CD8-positive, alpha-beta memory T cell (primary cell): Measurements from ENCODE around the gene MVB12B. TPM values are rescaled to one million over a fixed set of nuclear protein-coding genes. Genes with fewer than 3 reads are reported as not detected.

Experiments used
- CTCF ChIA-PET: fragments of 350-600 bp; sonication (Branson Sonifier 250); formaldehyde crosslinking; loops from one replicate; lab custom pipeline; 2021; ENCODE audit warnings: antibody characterized with exemption; lab: Charles Lee
- POLR2A ChIA-PET: fragments of 350-600 bp; sonication (Branson Sonifier 250); formaldehyde crosslinking; loops from one replicate; lab custom pipeline; 2021; ENCODE audit warnings: antibody characterized with exemption; lab: Charles Lee
- DNase-seq, 5 donors: peaks; one replicate each; pipeline versions ENCODE4 v3.0.0 to v3.0.0-alpha.2; 2020 to 2022; ENCODE audit warnings: mixed read lengths in 1 of 5
- H3K27ac ChIP-seq: one replicate; pipeline ENCODE4 v1.7.0; 2013; ENCODE audit warnings: low read depth, mild to moderate bottlenecking, low read length, moderate library complexity
- H3K27me3 ChIP-seq: 2 replicates; pipeline ENCODE4 v1.7.0; 2013; ENCODE audit warnings: low read length, mild to moderate bottlenecking; ENCODE audit not compliant: insufficient read depth, poor library complexity, severe bottlenecking
- H3K36me3 ChIP-seq: 2 replicates; pipeline ENCODE4 v1.7.0; 2013; ENCODE audit warnings: mild to moderate bottlenecking, low read length, moderate library complexity; ENCODE audit not compliant: insufficient read depth
- H3K4me1 ChIP-seq: 2 replicates; pipeline ENCODE4 v1.7.0; 2013; ENCODE audit warnings: mild to moderate bottlenecking, low read length, moderate library complexity; ENCODE audit not compliant: insufficient read depth
- H3K4me3 ChIP-seq: 2 replicates; pipeline ENCODE4 v1.7.0; 2013; ENCODE audit warnings: mild to moderate bottlenecking, low read length
- H3K9me3 ChIP-seq: 2 replicates; pipeline ENCODE4 v1.7.0; 2013; ENCODE audit warnings: mild to moderate bottlenecking, low read length
- H3K27ac Mint-ChIP-seq, 8 donors: one replicate each; pipeline ENCODE4 v1.8.0; 2020 to 2021; ENCODE audit warnings: mixed read lengths in 8 of 8, mild to moderate bottlenecking in 6 of 8, inconsistent platforms in 3 of 8, moderate library complexity in 3 of 8
- H3K27me3 Mint-ChIP-seq, 2 donors: one replicate each; pipeline ENCODE4 v1.8.0; 2020 to 2021; ENCODE audit warnings: mixed read lengths in 2 of 2, mild to moderate bottlenecking in 1 of 2, moderate library complexity in 1 of 2
- H3K36me3 Mint-ChIP-seq, 3 donors: one replicate each; pipeline ENCODE4 v1.8.0; 2020 to 2021; ENCODE audit warnings: mixed read lengths in 3 of 3, inconsistent platforms in 1 of 3, mild to moderate bottlenecking in 1 of 3
- H3K4me1 Mint-ChIP-seq, 3 donors: one replicate each; pipeline ENCODE4 v1.8.0; 2020 to 2021; ENCODE audit warnings: mixed read lengths in 3 of 3, inconsistent platforms in 1 of 3, mild to moderate bottlenecking in 1 of 3
- H3K4me3 Mint-ChIP-seq, 7 donors: one replicate each; pipeline ENCODE4 v1.8.0; 2020 to 2021; ENCODE audit warnings: mixed read lengths in 7 of 7, mild to moderate bottlenecking in 6 of 7, moderate library complexity in 4 of 7, inconsistent platforms in 2 of 7
- H3K9me3 Mint-ChIP-seq, 5 donors: one replicate each; pipeline ENCODE4 v1.8.0; 2020 to 2022; ENCODE audit warnings: mixed read lengths in 5 of 5, mild to moderate bottlenecking in 3 of 5, moderate library complexity in 2 of 5, inconsistent platforms in 1 of 5
- polyA plus RNA-seq: library from polyadenylated mRNA; unstranded; fragments of 300-500 nt; fragmentation: Illumina TruSeq; gene quantifications from one replicate; pipeline ENCODE4 v1.2.3, GENCODE V29; 2021
- total RNA-seq, 2 experiments: library from RNA; stranded (reverse); gene quantifications; one replicate each; pipeline ENCODE4 v1.2.3, GENCODE V29; 2021

The MVB12B gene
- total and polyA plus RNA-seq, 3 experiments from 2014 or later: 11.0 to 13.1 (median 12.7) TPM

DNA sequence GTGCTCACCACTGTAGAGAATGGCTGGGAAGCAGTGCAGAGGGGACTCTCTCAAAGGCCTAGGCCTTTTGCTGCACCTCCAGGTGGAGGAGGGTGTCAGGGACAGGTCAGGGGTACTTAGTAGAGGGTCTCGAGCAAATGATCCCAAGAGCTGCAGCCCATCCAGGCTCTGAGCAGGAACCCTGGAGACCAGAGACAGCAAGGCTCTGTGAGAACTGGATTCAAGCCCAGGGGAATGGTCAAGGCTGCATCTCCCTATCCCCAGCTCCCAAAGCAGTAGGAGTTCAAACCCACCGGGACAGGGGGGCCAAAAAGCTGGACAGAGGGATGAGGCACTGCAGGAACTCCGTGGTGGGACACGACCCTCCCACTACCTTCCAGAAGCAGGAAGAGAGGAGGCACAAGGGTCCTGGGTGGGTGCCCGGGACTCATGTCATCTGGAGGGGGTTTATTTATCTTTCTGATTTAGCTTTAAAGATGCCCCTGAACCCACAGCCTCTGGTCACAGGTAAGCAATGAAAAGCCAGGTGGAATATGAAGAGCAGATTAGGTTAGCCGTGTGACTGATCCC lies 124.8 kb downstream of the MVB12B start:
- POLR2A ChIA-PET: no interaction called here
- peak overlapping the region in 3 of 8 donors; percentile 12 to 33 (median 13) for H3K27ac Mint-ChIP-seq

DNA sequence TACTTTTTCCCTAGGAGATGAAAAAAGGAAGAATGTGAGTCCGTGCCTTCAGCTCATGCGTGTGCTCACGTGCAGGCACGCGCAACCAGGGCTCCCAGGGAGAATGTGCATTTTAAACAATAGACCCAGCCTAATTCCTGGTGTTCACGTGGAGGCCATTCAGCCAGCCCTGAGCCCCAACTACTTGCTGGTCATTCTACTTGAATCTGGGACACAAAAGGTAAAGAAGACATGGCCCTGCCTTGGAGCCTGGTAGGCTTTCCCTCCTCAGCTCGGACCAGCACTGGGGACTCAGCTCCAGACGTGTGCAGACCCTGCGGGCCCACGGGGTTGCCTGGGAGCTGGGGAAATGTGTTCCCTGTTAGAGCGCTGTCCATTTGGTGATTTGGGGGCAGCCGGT lies 125.5 kb downstream of the MVB12B start:
- ChIA-PET POLR2A (no interaction called here), CTCF (no interaction called here)
- Histone ChIP-seq H3K27me3 (no peaks in the 10 kb centered on the region), H3K27ac (no peak overlapping the region), H3K4me3 (no peak overlapping the region), H3K36me3 (no peaks in the 10 kb centered on the region), H3K4me1 (no peaks in the 10 kb centered on the region), H3K9me3 (no peaks in the 10 kb centered on the region)
- Mint-ChIP-seq H3K27ac (peak overlapping the region in 4 of 8 donors; percentile 33 to 93 (median 80)), H3K4me3 (no peak overlapping the region), H3K27me3 (no peaks in the 10 kb centered on the region), H3K9me3 (no peaks in the 10 kb centered on the region), H3K4me1 (peaks cover 23 to 61% (median 25%) of the 10 kb centered on the region in 3 donors), H3K36me3 (peaks cover 0 to 77% (median 17%) of the 10 kb centered on the region in 3 donors)
- no peak for DNase-seq

More for the DNA sequence above, 124.8 kb downstream of the MVB12B start:
- H3K9me3 ChIP-seq: no peaks in the 10 kb centered on the region
- no peak overlapping the region for H3K4me3 Mint-ChIP-seq
- CTCF ChIA-PET: interaction anchor here (1.3 to 2.3 kb wide), 3 partner anchors 13 to 47 kb away, joined by 3 to 9 read pairs (median 4); no protein-coding TSS in a partner anchor
- H3K27ac ChIP-seq: no peak overlapping the region
- no peaks in the 10 kb centered on the region for H3K9me3 Mint-ChIP-seq
- no peaks in the 10 kb centered on the region for H3K36me3 ChIP-seq
- peaks cover 0 to 70% (median 17%) of the 10 kb centered on the region in 3 donors for H3K36me3 Mint-ChIP-seq
- no peaks in the 10 kb centered on the region for H3K27me3 Mint-ChIP-seq
- no peaks in the 10 kb centered on the region for H3K27me3 ChIP-seq
- H3K4me1 ChIP-seq: no peaks in the 10 kb centered on the region
- H3K4me1 Mint-ChIP-seq: peaks cover 23 to 61% (median 25%) of the 10 kb centered on the region in 3 donors
- H3K4me3 ChIP-seq: no peak overlapping the region
- DNase-seq: no peak

DNA sequence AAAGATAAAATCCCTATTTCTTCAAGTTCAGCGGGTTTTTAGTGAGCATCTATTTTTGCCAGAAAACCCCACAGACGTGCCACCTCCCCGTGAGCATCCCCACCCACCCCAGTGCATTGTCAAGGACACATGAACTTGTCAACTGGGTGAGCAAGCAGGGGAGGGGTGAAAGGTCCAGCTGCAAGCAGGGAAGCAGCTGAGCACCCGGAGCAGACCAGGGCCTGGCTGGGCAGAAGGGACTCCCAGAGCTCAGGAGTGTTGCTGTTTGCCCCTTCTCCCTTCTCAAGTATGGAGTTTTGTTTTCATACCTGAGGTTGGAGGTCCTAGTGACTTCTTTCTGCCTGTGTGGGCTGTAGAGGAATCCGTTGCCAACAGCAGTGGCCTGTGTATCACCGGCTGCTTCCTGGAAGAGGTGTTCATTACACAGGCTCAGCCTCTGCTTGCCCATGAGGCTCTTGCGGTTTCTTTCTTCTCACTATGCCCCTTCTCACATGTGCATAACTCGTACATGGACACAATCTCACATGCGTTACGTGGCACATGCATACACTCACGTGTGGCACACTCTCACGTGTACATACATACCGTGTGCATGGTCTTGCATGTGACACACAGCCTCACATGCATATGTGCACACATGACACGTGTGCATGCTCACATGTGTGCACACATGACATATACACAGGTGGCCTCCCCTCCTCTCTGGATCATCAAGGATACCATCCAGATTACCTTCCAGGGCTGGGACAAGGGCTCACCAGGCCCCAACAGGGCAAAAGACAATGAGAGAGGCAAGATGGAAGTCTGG lies 126.7 kb downstream of the MVB12B start:
- Histone ChIP-seq H3K4me3 (no peak overlapping the region), H3K27ac (no peak overlapping the region), H3K4me1 (no peaks in the 10 kb centered on the region), H3K27me3 (no peaks in the 10 kb centered on the region), H3K9me3 (no peaks in the 10 kb centered on the region), H3K36me3 (no peaks in the 10 kb centered on the region)
- no peaks in the 10 kb centered on the region for H3K27me3 Mint-ChIP-seq
- POLR2A ChIA-PET: no interaction called here
- peaks cover 0 to 71% (median 11%) of the 10 kb centered on the region in 3 donors for H3K36me3 Mint-ChIP-seq
- no peak for DNase-seq
- no peaks in the 10 kb centered on the region for H3K9me3 Mint-ChIP-seq
- H3K4me1 Mint-ChIP-seq: peaks cover 23 to 51% (median 25%) of the 10 kb centered on the region in 3 donors
- peak overlapping the region in 6 of 8 donors; percentile 16 to 93 (median 77) for H3K27ac Mint-ChIP-seq
- CTCF ChIA-PET: no interaction called here
- H3K4me3 Mint-ChIP-seq: peak overlapping the region in 2 of 7 donors; percentile 8 to 77

DNA sequence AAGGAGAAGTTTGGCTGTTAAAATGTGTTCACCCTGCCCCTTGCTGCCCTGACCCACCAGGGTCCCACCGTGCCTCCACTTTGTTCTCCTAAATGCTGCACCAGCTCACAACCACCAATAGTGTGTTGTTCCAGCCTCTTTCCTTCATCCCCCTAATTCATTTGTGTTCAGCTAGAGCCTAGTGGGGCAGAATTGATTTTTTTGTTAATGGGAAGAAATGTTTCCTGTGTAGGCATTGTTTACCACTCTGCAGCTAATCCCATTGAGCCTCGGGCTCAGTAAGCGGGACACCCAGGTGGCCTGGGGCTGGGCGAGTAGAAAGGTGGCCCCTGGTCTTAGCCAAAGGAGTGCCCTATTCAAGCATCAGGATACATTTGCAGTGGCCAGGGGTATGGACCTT lies 127.6 kb downstream of the MVB12B start:
- no peaks in the 10 kb centered on the region for H3K4me1 ChIP-seq
- CTCF ChIA-PET: interaction anchor here (2.1 kb wide), 1 partner anchor 37 kb away, joined by 5 read pairs; no protein-coding TSS in a partner anchor
- H3K9me3 Mint-ChIP-seq: no peaks in the 10 kb centered on the region
- no peaks in the 10 kb centered on the region for H3K36me3 ChIP-seq
- no peak overlapping the region for H3K4me3 Mint-ChIP-seq
- H3K27me3 ChIP-seq: no peaks in the 10 kb centered on the region
- no peak overlapping the region for H3K27ac ChIP-seq
- no peak for DNase-seq
- no peak overlapping the region for H3K4me3 ChIP-seq
- peaks cover 0 to 69% (median 11%) of the 10 kb centered on the region in 3 donors for H3K36me3 Mint-ChIP-seq
- peaks cover 23 to 50% (median 25%) of the 10 kb centered on the region in 3 donors for H3K4me1 Mint-ChIP-seq
- H3K9me3 ChIP-seq: no peaks in the 10 kb centered on the region
- no peaks in the 10 kb centered on the region for H3K27me3 Mint-ChIP-seq
- H3K27ac Mint-ChIP-seq: peak overlapping the region in 2 of 8 donors; percentile 43 to 63
- POLR2A ChIA-PET: no interaction called here

DNA sequence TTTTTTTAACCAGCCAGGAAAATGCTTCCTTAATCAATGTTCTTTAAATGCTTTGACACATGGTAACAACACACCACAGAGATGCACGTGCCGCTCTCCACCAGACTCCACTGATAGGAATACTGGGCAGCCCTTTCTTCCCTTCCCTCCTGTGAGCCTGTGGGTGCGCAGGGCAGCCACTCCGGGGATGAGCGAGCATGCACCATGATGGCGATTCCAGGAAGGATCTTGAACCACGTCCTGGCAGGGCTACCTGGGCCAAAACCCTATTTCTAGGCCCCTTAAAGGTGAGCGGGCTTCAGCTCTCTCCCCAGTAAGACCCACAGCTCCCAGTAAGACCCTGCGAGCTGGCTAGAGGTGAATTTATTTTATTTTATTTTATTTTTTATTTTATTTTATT lies 128.2 kb downstream of the MVB12B start:
- no peaks in the 10 kb centered on the region for H3K36me3 ChIP-seq
- Mint-ChIP-seq H3K9me3 (no peaks in the 10 kb centered on the region), H3K27me3 (no peaks in the 10 kb centered on the region), H3K4me1 (peaks cover 23 to 45% (median 25%) of the 10 kb centered on the region in 3 donors), H3K36me3 (peaks cover 0 to 68% (median 11%) of the 10 kb centered on the region in 3 donors), H3K27ac (peak overlapping the region in 1 of 8 donors; percentile 77), H3K4me3 (no peak overlapping the region)
- ChIA-PET CTCF (interaction anchor here (2.1 kb wide), 1 partner anchor 37 kb away, joined by 5 read pairs; no protein-coding TSS in a partner anchor), POLR2A (no interaction called here)
- no peaks in the 10 kb centered on the region for H3K9me3 ChIP-seq
- H3K27me3 ChIP-seq: no peaks in the 10 kb centered on the region
- H3K4me3 ChIP-seq: no peak overlapping the region
- no peak for DNase-seq
- H3K4me1 ChIP-seq: no peaks in the 10 kb centered on the region
- no peak overlapping the region for H3K27ac ChIP-seq

DNA sequence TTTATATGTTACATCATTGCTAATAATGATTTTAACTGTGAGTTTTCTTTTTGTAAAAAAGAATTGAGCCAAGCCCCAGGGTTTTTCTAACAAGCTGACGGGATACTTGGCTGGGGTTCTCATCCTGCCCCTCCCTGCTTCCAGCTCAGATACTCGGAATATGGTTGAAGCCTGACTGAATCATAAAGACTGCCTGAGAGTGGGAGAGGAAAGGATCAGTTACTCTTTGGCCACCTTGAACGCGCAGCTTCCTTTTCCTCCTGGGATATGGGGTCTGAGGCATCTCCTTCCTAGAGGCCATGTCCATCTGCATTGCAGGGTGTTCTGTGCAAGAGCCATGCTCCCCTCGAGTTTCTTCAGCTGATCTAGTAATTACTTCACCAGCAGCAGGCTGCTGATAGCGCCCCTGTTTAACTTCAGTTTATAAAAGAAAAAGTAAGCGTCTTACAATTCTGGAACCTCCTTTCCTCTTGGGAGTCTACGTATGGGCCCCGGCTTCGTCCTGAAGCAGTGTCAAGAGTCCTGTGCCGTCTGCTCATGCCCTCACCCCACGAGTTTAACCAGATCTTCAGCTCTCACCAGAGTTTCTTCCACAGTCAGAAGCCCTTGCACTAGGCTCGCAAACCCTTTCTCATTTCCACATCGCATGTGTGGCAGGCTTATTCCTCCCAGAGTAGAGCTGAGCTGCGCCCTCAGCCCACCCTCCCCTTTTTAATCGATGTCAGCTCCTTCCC lies 130.0 kb downstream of the MVB12B start:
- Mint-ChIP-seq H3K4me3 (no peak overlapping the region), H3K36me3 (peaks cover 0 to 59% (median 8%) of the 10 kb centered on the region in 3 donors), H3K27ac (peak overlapping the region in 1 of 8 donors; percentile 38), H3K4me1 (peaks cover 19 to 27% (median 22%) of the 10 kb centered on the region in 3 donors), H3K27me3 (no peaks in the 10 kb centered on the region), H3K9me3 (no peaks in the 10 kb centered on the region)
- H3K27me3 ChIP-seq: no peaks in the 10 kb centered on the region
- H3K4me3 ChIP-seq: no peak overlapping the region
- no peaks in the 10 kb centered on the region for H3K36me3 ChIP-seq
- no peak for DNase-seq
- no peaks in the 10 kb centered on the region for H3K4me1 ChIP-seq
- ChIA-PET POLR2A (no interaction called here), CTCF (interaction anchor here (0.7 to 2.1 kb wide), 4 partner anchors 35 to 58 kb away, joined by 3 to 6 read pairs (median 5); no protein-coding TSS in a partner anchor)
- no peaks in the 10 kb centered on the region for H3K9me3 ChIP-seq
- H3K27ac ChIP-seq: no peak overlapping the region

DNA sequence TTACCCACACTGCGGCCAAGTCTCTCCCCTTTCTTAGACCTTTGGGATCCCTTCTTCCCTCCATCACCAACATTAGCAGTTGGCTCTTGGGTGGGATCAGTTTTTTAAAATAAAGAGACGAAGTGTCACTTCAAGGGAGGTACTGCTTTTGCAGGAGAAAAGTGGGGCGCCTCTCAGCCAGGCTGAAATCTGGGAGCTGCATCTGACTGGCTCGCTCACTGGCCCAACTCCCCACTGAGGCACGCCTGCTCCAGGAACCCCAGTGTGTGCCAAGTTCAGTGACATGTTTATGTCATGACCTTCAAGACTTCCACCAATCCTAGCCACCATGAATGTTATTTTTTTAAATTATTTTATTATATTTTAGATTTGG lies 130.5 kb downstream of the MVB12B start:
- no peak for DNase-seq
- H3K9me3 ChIP-seq: no peaks in the 10 kb centered on the region
- no peak overlapping the region for H3K4me3 ChIP-seq
- Mint-ChIP-seq H3K4me3 (no peak overlapping the region), H3K4me1 (peaks cover 15 to 21% (median 18%) of the 10 kb centered on the region in 3 donors), H3K27me3 (no peaks in the 10 kb centered on the region), H3K27ac (peak overlapping the region in 1 of 8 donors; percentile 17), H3K9me3 (no peaks in the 10 kb centered on the region), H3K36me3 (peaks cover 0 to 57% (median 6%) of the 10 kb centered on the region in 3 donors)
- no peaks in the 10 kb centered on the region for H3K27me3 ChIP-seq
- H3K27ac ChIP-seq: no peak overlapping the region
- no peaks in the 10 kb centered on the region for H3K4me1 ChIP-seq
- ChIA-PET POLR2A (no interaction called here), CTCF (interaction anchor here (1.6 kb wide), 1 partner anchor 59 kb away, joined by 6 read pairs; no protein-coding TSS in a partner anchor)
- H3K36me3 ChIP-seq: no peaks in the 10 kb centered on the region
